ENCODE data around the gene BIN1. TPM values are rescaled to one million over a fixed set of nuclear protein-coding genes. Genes with fewer than 3 reads are reported as not detected.
A peak's percentile ranks its signal among the peaks of the same experiment; 100 is the strongest.

BIN1 gene
- 62.8 TPM for total RNA-seq

GRCh38 chr2:127106991-127107621 lies at the start of gene BIN1:
Gene BIN1 (minus strand): TSS chr2:127107154. CDS start chr2:127106943, 211 bp downstream.
- peak; percentile 89 for ATAC-seq
- intact Hi-C loops (cut with DNase I), result loop anchor here (5.0 kb wide), 1 partner anchor 40 kb away; no protein-coding TSS in a partner anchor
- DNase-seq (ENCODE audit: low spot score), result peak; percentile 90

GRCh38 chr2:127155947-127156346 lies 49.0 kb upstream of the BIN1 start:
- intact Hi-C loops (cut with DNase I), result no loop called here
- ATAC-seq, result peak; percentile 93
- peak; percentile 67 for DNase-seq (ENCODE audit: low spot score)

GRCh38 chr2:127155028-127155581 lies 48.2 kb upstream of the BIN1 start:
- peak; percentile 68 for ATAC-seq
- intact Hi-C loops (cut with DNase I), result no loop called here
- DNase-seq (ENCODE audit: low spot score), result peak; percentile 48

GRCh38 chr2:127154396-127154795 lies 47.4 kb upstream of the BIN1 start:
- no peak for ATAC-seq
- peak; percentile 30 for DNase-seq (ENCODE audit: low spot score)
- intact Hi-C loops (cut with DNase I), result no loop called here

GRCh38 chr2:127153691-127154158 lies 46.8 kb upstream of the BIN1 start:
- peak; percentile 58 for DNase-seq (ENCODE audit: low spot score)
- ATAC-seq, result peak; percentile 45

GRCh38 chr2:127150996-127151395 lies 44.0 kb upstream of the BIN1 start:
- ATAC-seq (no peak), DNase-seq (ENCODE audit: low spot score) (peak; percentile 4)
- intact Hi-C loops (cut with DNase I), result no loop called here

More at GRCh38 chr2:127153691-127154158, 46.8 kb upstream of the BIN1 start:
- intact Hi-C loops (cut with DNase I), result no loop called here

GRCh38 chr2:127149384-127149783 lies 42.4 kb upstream of the BIN1 start:
- ATAC-seq, result no peak
- intact Hi-C loops (cut with DNase I), result loop anchor here (10.0 kb wide), 1 partner anchor 85 kb away; no protein-coding TSS in a partner anchor
- DNase-seq (ENCODE audit: low spot score), result no peak

- intact Hi-C loops (cut with DNase I), result loop anchor here (10.0 kb wide), 1 partner anchor 82 kb away; no protein-coding TSS in a partner anchor
- DNase-seq (ENCODE audit: low spot score), result no peak
- no peak for ATAC-seq
These were observed 40.0 kb upstream of the BIN1 start for GRCh38 chr2:127146820-127147502.

GRCh38 chr2:127146071-127146725 lies 39.2 kb upstream of the BIN1 start:
- DNase-seq (ENCODE audit: low spot score), result no peak
- intact Hi-C loops (cut with DNase I), result loop anchor here (10.0 kb wide), 1 partner anchor 81 kb away; no protein-coding TSS in a partner anchor
- no peak for ATAC-seq

- no peak for DNase-seq (ENCODE audit: low spot score)
- no peak for ATAC-seq
- intact Hi-C loops (cut with DNase I), result loop anchor here (10.0 kb wide), 1 partner anchor 81 kb away; no protein-coding TSS in a partner anchor
These were observed 38.4 kb upstream of the BIN1 start for GRCh38 chr2:127145280-127145895.

GRCh38 chr2:127143841-127144782 lies 37.2 kb upstream of the BIN1 start:
- no peak for DNase-seq (ENCODE audit: low spot score)
- intact Hi-C loops (cut with DNase I), result loop anchor here (10.0 kb wide), 1 partner anchor 79 kb away; no protein-coding TSS in a partner anchor
- ATAC-seq, result peak; percentile 87

- DNase-seq (ENCODE audit: low spot score) (no peak), ATAC-seq (peak; percentile 47)
- intact Hi-C loops (cut with DNase I), result loop anchor here (10.0 kb wide), 1 partner anchor 78 kb away; no protein-coding TSS in a partner anchor
These were observed 36.0 kb upstream of the BIN1 start for GRCh38 chr2:127142663-127143630.

- DNase-seq (ENCODE audit: low spot score) (no peak), ATAC-seq (no peak)
- intact Hi-C loops (cut with DNase I), result loop anchor here (10.0 kb wide), 1 partner anchor 76 kb away; no protein-coding TSS in a partner anchor
These were observed 33.6 kb upstream of the BIN1 start for GRCh38 chr2:127140538-127140937.

GRCh38 chr2:127139766-127140165 lies 32.8 kb upstream of the BIN1 start:
- ATAC-seq (no peak), DNase-seq (ENCODE audit: low spot score) (no peak)
- intact Hi-C loops (cut with DNase I), result loop anchor here (10.0 kb wide), 1 partner anchor 75 kb away; no protein-coding TSS in a partner anchor

- intact Hi-C loops (cut with DNase I), result no loop called here
- ATAC-seq (no peak), DNase-seq (ENCODE audit: low spot score) (no peak)
These were observed 31.3 kb upstream of the BIN1 start for GRCh38 chr2:127138281-127138680.

GRCh38 chr2:127137741-127138140 lies 30.8 kb upstream of the BIN1 start:
- no peak for ATAC-seq
- no peak for DNase-seq (ENCODE audit: low spot score)
- intact Hi-C loops (cut with DNase I), result no loop called here
